K562 (cell line): ENCODE measurements around the gene ANXA2. TPM values are rescaled to one million over a fixed set of nuclear protein-coding genes. Genes with fewer than 3 reads are reported as not detected.
A peak's percentile ranks its signal among the peaks of the same experiment; 100 is the strongest.

ENCODE experiments used
- BRD9 ChIP-seq: fragments of 450-650 bp; IDR thresholded peaks from 2 replicates; pipeline ENCODE4 v1.6.1; 2018; ENCODE audit warnings: low read depth; ENCODE audit not compliant: partially characterized antibody
- EP300 ChIP-seq: IDR thresholded peaks from 2 replicates; pipeline ENCODE4 v1.6.1; 2012; ENCODE audit warnings: low read length, improper control_type of control experiment
- FOXK1 ChIP-seq: sonication (generic); formaldehyde crosslinking; IDR thresholded peaks from 2 replicates; pipeline ENCODE4 v1.8.0; 2022; ENCODE audit warnings: missing genetic modification reagents, mild to moderate bottlenecking, borderline replicate concordance
- GABPA ChIP-seq: fragments of 200-800 bp; sonication (Bioruptor generic); conservative IDR thresholded peaks from 2 replicates; pipeline ENCODE4 v1.6.1; 2016; ENCODE audit warnings: low read depth, missing genetic modification characterization, missing compliant biosample characterization
- HEY1 ChIP-seq: fragments of 250-450 bp; sonication (Bioruptor Pico); IDR thresholded peaks from 2 replicates; pipeline ENCODE4 v1.5.0; 2020; ENCODE audit warnings: mild to moderate bottlenecking, moderate library complexity, borderline replicate concordance
- KLF10 ChIP-seq: fragments of 250-450 bp; sonication (Bioruptor Pico); IDR thresholded peaks from 2 replicates; pipeline ENCODE4 v1.6.1; 2021; ENCODE audit warnings: matching md5 sums
- L3MBTL2 ChIP-seq: fragments of 450-650 bp; IDR thresholded peaks from 2 replicates; pipeline ENCODE4 v1.6.1; 2016; ENCODE audit warnings: mild to moderate bottlenecking, moderate library complexity
- LARP7 ChIP-seq: fragments of 450-650 bp; IDR thresholded peaks from 2 replicates; pipeline ENCODE4 v1.6.1; 2016
- NELFE ChIP-seq: IDR thresholded peaks from 2 replicates; pipeline ENCODE4 v1.6.1; 2011; ENCODE audit warnings: mild to moderate bottlenecking; ENCODE audit not compliant: insufficient read depth, insufficient read length
- RFX5 ChIP-seq: IDR thresholded peaks from 2 replicates; pipeline ENCODE4 v1.6.1; 2011; ENCODE audit warnings: low read depth, mild to moderate bottlenecking, improper control_type of control experiment, low read length
- SIN3A ChIP-seq, 2 experiments: fragments of 150-350 bp in 1 of 2; IDR thresholded peaks; 2 replicates each; pipeline ENCODE4 v1.6.1; 2011 to 2016; ENCODE audit warnings: borderline replicate concordance in 2 of 2, low read depth in 2 of 2, low read length in 2 of 2, mild to moderate bottlenecking in 2 of 2, moderate library complexity in 2 of 2; ENCODE audit not compliant: control insufficient read depth in 1 of 2
- SMARCA5 ChIP-seq: fragments of 450-650 bp; IDR thresholded peaks from 2 replicates; pipeline ENCODE4 v1.6.1; 2016
- TBL1XR1 ChIP-seq, 2 experiments: IDR thresholded peaks; 2 replicates each; pipeline ENCODE4 v1.6.1; 2012; ENCODE audit warnings: improper control_type of control experiment in 2 of 2, low read length in 2 of 2, mild to moderate bottlenecking in 1 of 2
- XRCC3 ChIP-seq: fragments of 450-650 bp; IDR thresholded peaks from 2 replicates; pipeline ENCODE4 v1.6.1; 2017; ENCODE audit warnings: mild to moderate bottlenecking, moderate library complexity
- ZFP1 ChIP-seq: fragments of 450-650 bp; formaldehyde crosslinking; IDR thresholded peaks from 2 replicates; pipeline ENCODE4 v1.4.0; 2020; ENCODE audit warnings: mild to moderate bottlenecking, mixed read lengths
- ZFX ChIP-seq: sonication (generic); formaldehyde crosslinking; IDR thresholded peaks from 2 replicates; pipeline ENCODE4 v1.8.0; 2022; ENCODE audit warnings: mild to moderate bottlenecking, missing genetic modification reagents, moderate library complexity
- ZNF57 ChIP-seq: fragments of 450-650 bp; formaldehyde crosslinking; IDR thresholded peaks from 2 replicates; pipeline ENCODE4 v1.4.0; 2020; ENCODE audit warnings: mild to moderate bottlenecking, moderate library complexity
- ZNF764 ChIP-seq: fragments of 250-450 bp; sonication (Bioruptor Pico); IDR thresholded peaks from 2 replicates; pipeline ENCODE4 v1.4.0; 2020; ENCODE audit warnings: low read depth, mild to moderate bottlenecking, moderate library complexity
- polyA plus RNA-seq, 8 experiments: library from polyadenylated mRNA; depleted of rRNA in 4 of 8; stranded (reverse) in 5 of 8; unstranded in 3 of 8; fragments of >200 nt; fragmentation: Nextera tagmentation in 2 of 8; fragmentation: Illumina TruSeq in 1 of 8; extraction: Ambion mirVana in 2 of 8; extraction: Trizol in 1 of 8; gene quantifications; 2 replicates each; pipeline versions ENCODE4 v1.2.1 to v1.2.3, GENCODE V29; 2011 to 2014; ENCODE audit warnings: inconsistent platforms in 1 of 8, missing spikeins in 1 of 8
- total RNA-seq, 7 experiments: library from RNA; depleted of rRNA in 6 of 7; stranded (reverse); fragments of >200 nt in 6 of 7; fragmentation: Illumina TruSeq in 2 of 7; extraction: Trizol in 2 of 7; gene quantifications; 2 replicates each; pipeline versions ENCODE4 v1.2.1 to v1.2.3, GENCODE V29; 2011 to 2021; ENCODE audit warnings: low replicate concordance in 1 of 7
- TF ChIP-seq, protein P1 (sequence below): sonication (generic); formaldehyde crosslinking; IDR thresholded peaks from 2 replicates; pipeline ENCODE4 v1.8.0; 2022; ENCODE audit warnings: mild to moderate bottlenecking, missing genetic modification reagents, borderline replicate concordance
- TF ChIP-seq, protein P2 (sequence below): fragments of 450-650 bp; conservative IDR thresholded peaks from 2 replicates; pipeline ENCODE4 v1.6.1; 2016; ENCODE audit warnings: missing genetic modification characterization, low read depth, mild to moderate bottlenecking, missing compliant biosample characterization, moderate library complexity
- TF ChIP-seq, protein P3 (sequence below): fragments of 450-650 bp; formaldehyde crosslinking; conservative IDR thresholded peaks from 2 replicates; pipeline ENCODE4 v1.4.0; 2022; ENCODE audit warnings: mild to moderate bottlenecking, missing genetic modification characterization
- TF ChIP-seq, protein P4 (sequence below): fragments of 450-650 bp; IDR thresholded peaks from 2 replicates; pipeline ENCODE4 v1.6.1; 2018; ENCODE audit warnings: mild to moderate bottlenecking, low read depth; ENCODE audit not compliant: partially characterized antibody

ANXA2 gene
- total and polyA plus RNA-seq, 9 of the 15 experiments (the other 6 are each of a cell fraction or from before 2014, with no cell fraction given): 301 to 1,102 (median 452) TPM

DNA sequence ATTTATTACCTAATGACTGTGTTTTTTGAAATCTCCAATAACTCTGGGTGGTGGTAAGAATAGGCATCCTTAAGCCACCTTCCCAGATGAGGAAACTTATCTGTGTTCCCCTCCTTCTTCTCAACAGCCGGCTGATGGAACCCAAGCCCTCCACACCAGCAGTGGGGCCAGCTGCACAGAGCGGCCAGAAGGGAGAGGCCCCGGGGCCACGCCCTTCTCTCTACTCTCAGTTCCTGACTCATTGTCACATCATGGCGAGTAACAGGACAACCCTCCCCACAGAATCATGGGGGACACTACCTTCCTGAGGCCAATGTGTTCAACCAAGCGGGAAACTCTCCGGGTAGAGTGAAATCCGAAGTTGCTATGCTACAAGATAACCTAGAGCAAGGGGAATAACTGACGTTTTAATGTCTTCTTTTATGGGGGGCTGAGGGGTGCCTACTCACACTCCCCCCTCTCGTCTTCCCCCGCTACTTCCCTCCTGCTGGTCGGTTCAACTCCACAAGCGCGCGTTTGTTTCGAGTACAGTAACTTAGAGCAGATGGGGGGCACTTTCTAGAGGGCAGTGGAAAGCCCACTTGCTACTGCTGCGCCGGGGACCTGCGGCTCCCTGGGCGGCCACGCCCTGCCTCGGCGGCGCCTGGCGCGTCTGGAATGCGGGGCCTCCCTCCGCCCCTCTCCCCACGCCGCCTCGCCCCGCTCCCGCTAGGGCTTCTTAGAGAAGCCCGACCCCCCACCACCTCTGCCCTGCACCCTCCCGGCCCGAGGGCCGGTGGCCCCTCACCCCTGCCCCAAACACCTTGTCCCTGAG, 621 bp downstream of the ANXA2 start (continued):
- TF ChIP-seq, protein P1, sequence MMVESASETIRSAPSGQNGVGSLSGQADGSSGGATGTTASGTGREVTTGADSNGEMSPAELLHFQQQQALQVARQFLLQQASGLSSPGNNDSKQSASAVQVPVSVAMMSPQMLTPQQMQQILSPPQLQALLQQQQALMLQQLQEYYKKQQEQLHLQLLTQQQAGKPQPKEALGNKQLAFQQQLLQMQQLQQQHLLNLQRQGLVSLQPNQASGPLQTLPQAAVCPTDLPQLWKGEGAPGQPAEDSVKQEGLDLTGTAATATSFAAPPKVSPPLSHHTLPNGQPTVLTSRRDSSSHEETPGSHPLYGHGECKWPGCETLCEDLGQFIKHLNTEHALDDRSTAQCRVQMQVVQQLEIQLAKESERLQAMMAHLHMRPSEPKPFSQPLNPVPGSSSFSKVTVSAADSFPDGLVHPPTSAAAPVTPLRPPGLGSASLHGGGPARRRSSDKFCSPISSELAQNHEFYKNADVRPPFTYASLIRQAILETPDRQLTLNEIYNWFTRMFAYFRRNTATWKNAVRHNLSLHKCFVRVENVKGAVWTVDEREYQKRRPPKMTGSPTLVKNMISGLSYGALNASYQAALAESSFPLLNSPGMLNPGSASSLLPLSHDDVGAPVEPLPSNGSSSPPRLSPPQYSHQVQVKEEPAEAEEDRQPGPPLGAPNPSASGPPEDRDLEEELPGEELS (CRISPR knock-in tag): no peak
- no peak for TF ChIP-seq FOXK1 (CRISPR knock-in tag)
- TF ChIP-seq GABPA (tag): no peak
- TF ChIP-seq KLF10 (CRISPR knock-in tag): no peak
- no peak for TF ChIP-seq BRD9
- no peak for TF ChIP-seq RFX5
- 0 out of 2 replicates have a peak, but pooled peaks have one; percentile 4 for TF ChIP-seq L3MBTL2
- no peak for TF ChIP-seq LARP7
- no peak for TF ChIP-seq TBL1XR1 (IDR thresholded peaks at IDR 0.05; ENCODE audit: low read length in 2 of 2)
- TF ChIP-seq, protein P2, sequence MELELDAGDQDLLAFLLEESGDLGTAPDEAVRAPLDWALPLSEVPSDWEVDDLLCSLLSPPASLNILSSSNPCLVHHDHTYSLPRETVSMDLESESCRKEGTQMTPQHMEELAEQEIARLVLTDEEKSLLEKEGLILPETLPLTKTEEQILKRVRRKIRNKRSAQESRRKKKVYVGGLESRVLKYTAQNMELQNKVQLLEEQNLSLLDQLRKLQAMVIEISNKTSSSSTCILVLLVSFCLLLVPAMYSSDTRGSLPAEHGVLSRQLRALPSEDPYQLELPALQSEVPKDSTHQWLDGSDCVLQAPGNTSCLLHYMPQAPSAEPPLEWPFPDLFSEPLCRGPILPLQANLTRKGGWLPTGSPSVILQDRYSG: no peak
- TF ChIP-seq ZNF764 (CRISPR knock-in tag): no peak
- TF ChIP-seq ZNF57 (CRISPR knock-in tag): no peak
- TF ChIP-seq HEY1 (CRISPR knock-in tag): no peak
- peak; percentile 38; the same call in 1 of the 2 replicates for TF ChIP-seq EP300
- no peak for TF ChIP-seq ZFX
- peak; percentile 53 to 86; a peak in 3 of 4 replicates for TF ChIP-seq SIN3A (IDR thresholded peaks at IDR 0.05; ENCODE audit: borderline replicate concordance in 2 of 2, control insufficient read depth in 1 of 2, low read depth in 2 of 2, low read length in 2 of 2)
- no peak for TF ChIP-seq NELFE
- TF ChIP-seq ZFP1 (CRISPR knock-in tag): no peak
- TF ChIP-seq SMARCA5: no peak
- TF ChIP-seq, protein P3, sequence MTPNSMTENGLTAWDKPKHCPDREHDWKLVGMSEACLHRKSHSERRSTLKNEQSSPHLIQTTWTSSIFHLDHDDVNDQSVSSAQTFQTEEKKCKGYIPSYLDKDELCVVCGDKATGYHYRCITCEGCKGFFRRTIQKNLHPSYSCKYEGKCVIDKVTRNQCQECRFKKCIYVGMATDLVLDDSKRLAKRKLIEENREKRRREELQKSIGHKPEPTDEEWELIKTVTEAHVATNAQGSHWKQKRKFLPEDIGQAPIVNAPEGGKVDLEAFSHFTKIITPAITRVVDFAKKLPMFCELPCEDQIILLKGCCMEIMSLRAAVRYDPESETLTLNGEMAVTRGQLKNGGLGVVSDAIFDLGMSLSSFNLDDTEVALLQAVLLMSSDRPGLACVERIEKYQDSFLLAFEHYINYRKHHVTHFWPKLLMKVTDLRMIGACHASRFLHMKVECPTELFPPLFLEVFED (CRISPR knock-in tag): no peak
- TF ChIP-seq XRCC3: no peak
- TF ChIP-seq, protein P4, sequence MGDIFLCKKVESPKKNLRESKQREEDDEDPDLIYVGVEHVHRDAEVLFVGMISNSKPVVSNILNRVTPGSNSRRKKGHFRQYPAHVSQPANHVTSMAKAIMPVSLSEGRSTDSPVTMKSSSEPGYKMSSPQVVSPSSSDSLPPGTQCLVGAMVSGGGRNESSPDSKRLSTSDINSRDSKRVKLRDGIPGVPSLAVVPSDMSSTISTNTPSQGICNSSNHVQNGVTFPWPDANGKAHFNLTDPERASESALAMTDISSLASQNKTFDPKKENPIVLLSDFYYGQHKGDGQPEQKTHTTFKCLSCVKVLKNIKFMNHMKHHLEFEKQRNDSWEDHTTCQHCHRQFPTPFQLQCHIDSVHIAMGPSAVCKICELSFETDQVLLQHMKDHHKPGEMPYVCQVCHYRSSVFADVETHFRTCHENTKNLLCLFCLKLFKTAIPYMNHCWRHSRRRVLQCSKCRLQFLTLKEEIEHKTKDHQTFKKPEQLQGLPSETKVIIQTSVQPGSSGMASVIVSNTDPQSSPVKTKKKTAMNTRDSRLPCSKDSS: no peak
